ENCODE measurements around the gene LDLRAP1.
A peak's percentile ranks its signal among the peaks of the same experiment; 100 is the strongest.

LDLRAP1 gene

DNA sequence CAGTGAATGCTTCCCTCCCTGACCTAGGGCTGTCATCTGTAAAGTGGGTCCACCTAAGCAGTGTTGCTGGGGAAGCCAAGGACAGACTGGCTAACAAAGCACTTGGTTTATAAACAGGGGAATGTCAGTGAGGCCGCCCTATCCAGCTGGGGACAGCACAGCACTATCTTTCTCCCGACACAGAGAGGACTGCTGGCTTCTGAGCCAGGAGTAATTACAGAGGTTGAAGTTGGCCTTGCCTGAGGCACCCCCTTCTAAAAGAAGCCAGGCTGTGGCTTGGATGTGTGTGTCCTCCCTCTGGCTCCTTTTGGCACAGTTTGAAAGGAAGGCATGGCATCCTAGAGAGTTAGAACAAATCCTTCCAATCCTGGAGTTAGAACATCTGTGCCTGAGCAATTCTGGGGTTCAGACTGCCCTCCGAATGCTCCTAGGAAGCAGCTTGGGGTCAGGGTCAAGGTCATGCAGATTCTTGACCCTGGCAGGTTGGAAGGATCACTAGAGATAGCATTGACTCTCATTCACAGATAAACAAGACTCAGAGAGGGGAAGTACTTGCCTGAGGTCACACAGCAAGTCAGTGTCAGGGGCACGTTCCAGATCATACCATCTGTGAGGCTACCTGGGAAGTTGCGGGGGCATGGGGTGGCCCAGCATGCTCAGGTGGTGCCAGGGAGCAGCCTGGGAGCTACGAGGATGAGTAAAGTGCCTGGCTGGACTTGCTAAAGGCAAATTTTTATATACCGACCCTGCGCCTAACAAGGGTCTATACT, 1.3 kb upstream of the LDLRAP1 start:
- peak in 2 of 56 donors; percentile 7 to 31 for DNase-seq

DNA sequence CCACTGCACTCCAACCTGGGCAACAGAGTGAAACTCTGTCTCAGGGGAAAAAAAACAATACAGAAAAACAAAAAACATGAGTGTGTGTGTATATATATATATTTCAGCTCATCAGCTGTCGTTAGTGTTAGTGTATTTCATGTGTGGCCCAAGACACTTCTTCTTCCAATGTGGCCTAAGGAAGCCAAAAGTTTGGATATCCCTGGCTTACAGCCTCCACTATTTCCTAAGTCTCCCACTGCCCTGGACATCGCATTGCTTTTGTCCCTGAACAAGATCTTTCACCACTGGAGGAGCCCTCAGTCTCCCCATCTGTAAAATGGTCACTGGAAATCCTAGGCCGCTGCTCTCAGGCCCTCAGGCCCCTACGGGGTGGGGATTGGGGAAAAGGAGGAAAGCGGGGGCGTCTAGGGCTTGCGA, 391 bp upstream of the LDLRAP1 start:
- no peak for DNase-seq

GRCh38 chr1:25544243-25544764, 898 bp downstream of the LDLRAP1 start:
- DNase-seq: no peak

- peak in 38 of 56 donors; percentile 16 to 83 (median 48) for DNase-seq
These were observed 1.4 kb downstream of the LDLRAP1 start for GRCh38 chr1:25544819-25545218.

- DNase-seq: no peak
These were observed 2.4 kb downstream of the LDLRAP1 start for GRCh38 chr1:25545767-25546166.

DNA sequence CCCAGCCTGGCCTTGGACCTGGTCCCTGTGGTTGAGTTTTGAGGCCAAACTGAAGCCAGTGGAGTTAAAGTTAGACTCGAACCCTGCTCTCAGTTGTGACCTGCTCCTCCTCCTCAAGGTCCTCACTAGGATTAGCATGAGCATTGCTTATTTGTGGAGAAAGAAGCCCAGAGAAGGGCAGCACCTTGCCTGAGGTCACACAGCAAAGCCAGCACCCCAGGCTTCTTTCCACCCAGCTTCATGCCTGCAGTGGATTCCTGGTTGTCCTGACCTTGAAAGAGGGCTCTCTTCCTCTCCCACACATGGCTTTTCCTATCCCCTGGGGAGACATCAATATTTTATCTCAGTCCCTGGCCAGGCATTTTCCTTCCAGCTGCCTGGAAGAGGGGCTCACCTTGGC, 2.8 kb downstream of the LDLRAP1 start:
- DNase-seq: no peak

DNA sequence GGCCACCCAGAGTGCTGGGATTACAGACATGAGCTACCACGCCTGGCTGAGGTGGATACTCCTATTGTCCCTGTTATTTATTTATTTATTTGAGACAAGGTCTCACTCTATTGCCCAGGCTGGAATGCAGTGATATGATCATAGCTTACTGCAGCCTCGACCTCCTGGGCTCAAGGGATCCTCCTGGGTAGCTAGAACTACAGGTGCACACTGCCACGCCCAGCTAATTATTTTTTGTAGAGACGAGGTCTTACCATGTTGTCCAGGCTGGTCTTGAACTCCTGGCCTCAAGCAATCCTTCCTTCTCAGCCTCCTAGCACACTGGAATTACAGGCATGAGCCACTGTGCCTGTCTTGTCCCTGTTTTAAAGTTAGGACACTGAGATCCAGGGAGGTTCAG, 5.2 kb downstream of the LDLRAP1 start:
- no peak for DNase-seq

GRCh38 chr1:25549273-25550154, 6.1 kb downstream of the LDLRAP1 start:
- DNase-seq: no peak

DNA sequence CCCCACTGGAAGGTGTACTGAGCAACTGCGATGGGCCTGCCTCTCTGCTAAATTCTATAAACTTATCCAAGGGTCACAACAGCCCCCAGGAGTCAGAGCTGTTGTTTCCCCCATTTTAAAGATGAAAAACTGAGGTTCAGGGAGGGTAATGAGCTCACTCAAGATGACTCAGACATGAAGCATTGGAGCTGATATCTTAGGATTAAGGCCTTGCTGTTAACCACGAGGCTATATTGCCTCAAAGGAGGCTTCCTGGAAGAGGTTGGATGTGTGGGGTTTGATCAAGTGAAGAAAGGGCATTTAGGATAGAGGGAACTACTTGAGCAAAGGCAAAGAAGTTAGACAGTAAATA, 6.7 kb downstream of the LDLRAP1 start:
- DNase-seq: no peak

GRCh38 chr1:25550683-25551310, 7.4 kb downstream of the LDLRAP1 start:
- DNase-seq: no peak

DNA sequence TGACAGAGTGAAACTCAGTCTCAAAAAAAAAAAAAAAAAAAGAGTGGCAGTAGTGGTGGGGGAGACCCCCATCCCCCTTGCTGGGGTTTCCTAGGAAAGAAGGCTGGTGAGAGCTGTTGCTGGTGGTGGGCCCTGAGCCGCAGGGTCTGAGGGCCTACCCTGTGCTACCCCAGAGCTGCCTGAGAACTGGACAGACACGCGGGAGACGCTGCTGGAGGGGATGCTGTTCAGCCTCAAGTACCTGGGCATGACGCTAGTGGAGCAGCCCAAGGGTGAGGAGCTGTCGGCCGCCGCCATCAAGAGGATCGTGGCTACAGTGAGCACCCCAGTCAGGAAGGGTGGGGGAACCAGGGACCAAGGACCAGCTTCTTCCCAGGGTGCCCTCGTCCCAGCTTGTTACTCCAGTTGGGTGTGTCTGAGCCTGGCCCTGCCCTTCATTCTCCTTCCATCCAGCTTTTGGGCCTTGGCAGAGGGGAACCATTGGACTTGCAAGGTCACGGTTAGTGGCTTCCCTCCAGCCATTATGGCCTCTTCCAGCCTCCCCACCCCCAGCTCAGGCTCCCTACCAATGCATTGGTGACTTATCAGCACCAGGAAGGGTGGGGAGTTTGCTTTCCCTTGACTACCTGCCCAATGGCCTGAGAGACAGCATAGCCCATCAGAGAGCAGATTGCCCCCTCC, 10.5 kb downstream of the LDLRAP1 start:
- DNase-seq: no peak

GRCh38 chr1:25554430-25554780, 11.0 kb downstream of the LDLRAP1 start:
- no peak for DNase-seq

GRCh38 chr1:25554886-25555752, 11.7 kb downstream of the LDLRAP1 start:
- DNase-seq: no peak

DNA sequence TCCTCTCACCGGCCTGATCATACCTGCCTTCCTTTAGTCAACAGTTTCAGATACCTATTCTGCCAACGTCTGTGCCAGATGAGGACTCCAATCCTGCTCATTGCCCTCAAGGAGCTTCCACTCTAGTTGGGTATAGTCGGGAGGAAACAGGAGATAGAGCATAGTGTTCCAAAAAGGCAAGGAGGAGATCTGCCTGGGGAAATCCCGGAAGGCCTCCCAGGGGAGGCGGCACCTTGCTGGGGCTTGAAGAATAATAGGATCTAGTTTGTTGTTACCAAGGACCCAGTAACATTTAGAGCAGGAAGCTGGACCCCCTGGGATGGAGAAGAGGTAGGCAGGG, 12.3 kb downstream of the LDLRAP1 start:
- DNase-seq: no peak

DNA sequence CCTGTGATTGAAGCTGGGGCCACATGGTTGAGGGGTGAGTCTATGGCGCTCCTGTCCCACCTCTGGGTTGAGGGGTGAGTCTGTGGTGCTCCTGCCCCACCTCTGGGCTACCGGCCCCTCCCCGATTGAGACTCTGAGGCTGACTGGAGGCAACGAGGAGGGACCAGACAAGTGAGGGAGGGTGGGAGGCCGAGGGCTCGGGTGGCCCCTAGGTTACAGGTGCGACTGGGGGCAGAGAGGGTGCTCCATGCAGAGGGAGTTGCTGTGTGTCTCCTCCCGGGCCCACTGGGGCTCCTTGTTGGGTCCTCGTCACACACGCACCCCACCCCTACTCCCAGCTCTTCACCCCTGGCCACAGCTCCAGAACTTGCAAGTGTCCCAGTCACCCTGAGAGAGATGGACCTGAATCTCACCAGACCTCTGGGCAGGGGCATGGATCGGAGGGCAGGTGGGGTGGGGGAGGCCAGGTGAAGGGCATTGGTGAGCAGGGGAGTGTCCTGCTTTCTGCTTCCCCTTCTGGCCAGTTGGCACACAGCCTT, 12.8 kb downstream of the LDLRAP1 start:
- no peak for DNase-seq

- DNase-seq: no peak
These were observed 13.5 kb downstream of the LDLRAP1 start for GRCh38 chr1:25556791-25557476.

- DNase-seq: peak in 1 of 56 donors; percentile 31
These were observed 14.1 kb downstream of the LDLRAP1 start for GRCh38 chr1:25557543-25557942.

DNA sequence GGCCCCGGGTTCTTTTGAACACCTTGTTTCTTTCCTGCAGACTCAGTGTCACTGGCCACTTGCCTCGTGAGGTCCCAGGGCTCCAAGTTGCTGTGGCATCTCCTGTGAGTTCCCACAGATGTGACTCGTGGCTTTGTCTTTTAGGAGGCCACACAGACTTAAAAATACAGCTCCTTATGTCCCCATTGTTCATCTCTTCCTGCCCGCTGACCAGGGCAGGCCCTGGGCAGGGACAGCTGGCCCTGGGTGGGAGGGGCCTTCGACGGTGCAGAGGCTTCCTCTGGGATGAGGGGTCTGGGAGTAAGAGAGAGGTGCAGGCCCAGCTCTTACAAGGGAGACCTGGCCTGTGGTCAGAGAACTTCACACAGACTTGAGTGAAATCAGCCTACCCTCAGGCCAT, 15.6 kb downstream of the LDLRAP1 start:
- DNase-seq: no peak

GRCh38 chr1:25560001-25560400, 16.6 kb downstream of the LDLRAP1 start:
- DNase-seq: no peak

- DNase-seq: no peak
These were observed 17.4 kb downstream of the LDLRAP1 start for GRCh38 chr1:25560788-25561187.

Data from amygdala (tissue), 56 donors.